SK-N-SH (cell line): ENCODE data around the gene PDIA5. TPM values are rescaled to one million over a fixed set of nuclear protein-coding genes. Genes with fewer than 3 reads are reported as not detected.

ENCODE experiments used
- CTCF ChIA-PET: fragments of 300-600, 350-600 bp; formaldehyde crosslinking; extraction: SDS; loops from one replicate; lab custom pipeline; 2021; lab: Yijun Ruan, JAX
- POLR2A ChIA-PET: fragments of 350-600 bp; sonication (Branson Sonifier 250); formaldehyde crosslinking; extraction: SDS; loops from one replicate; lab custom pipeline; 2020; ENCODE audit warnings: antibody characterized with exemption, inconsistent platforms; lab: Yijun Ruan, JAX
- DNase-seq: peaks from one replicate; pipeline ENCODE4 v3.0.0; 2012
- H2AFZ ChIP-seq: fragments of 200-600 bp; sonication (generic); 2 replicates; pipeline ENCODE4 v1.8.1; 2016; ENCODE audit warnings: antibody characterized with exemption, mild to moderate bottlenecking, low read depth
- H3F3A ChIP-seq: fragments of 200-600 bp; sonication (generic); replicated peaks from 2 replicates; pipeline ENCODE3; 2016; ENCODE audit warnings: antibody characterized with exemption, mild to moderate bottlenecking; ENCODE audit not compliant: insufficient read depth
- H3K27ac ChIP-seq, 2 experiments: fragments of 200-500 bp in 1 of 2; fragments of 200-600 bp in 1 of 2; sonication (Bioruptor generic) in 1 of 2; sonication (generic), shearing (Covaris generic) in 1 of 2; 2 replicates each; pipeline versions ENCODE4 v1.5.1 to v1.6.1; 2014 to 2016; ENCODE audit warnings: low read depth in 2 of 2, inconsistent platforms in 1 of 2, low read length in 1 of 2, mild to moderate bottlenecking in 1 of 2, mixed read lengths in 1 of 2
- H3K27me3 ChIP-seq: fragments of 200-600 bp; sonication (generic), shearing (Covaris generic); 2 replicates; pipeline ENCODE4 v1.6.1; 2016; ENCODE audit warnings: mixed run types; ENCODE audit not compliant: insufficient read depth
- H3K36me3 ChIP-seq, 2 experiments: fragments of 200-500 bp in 1 of 2; fragments of 200-600 bp in 1 of 2; sonication (Bioruptor generic) in 1 of 2; sonication (generic) in 1 of 2; replicated peaks in 1 of 2; 2 replicates each; pipeline versions ENCODE3 to v1.5.1; 2014 to 2016; ENCODE audit warnings: low read length in 1 of 2, mild to moderate bottlenecking in 1 of 2; ENCODE audit not compliant: insufficient read depth in 2 of 2, control insufficient read depth in 1 of 2
- H3K4me1 ChIP-seq, 2 experiments: fragments of 200-500 bp in 1 of 2; fragments of 200-600 bp in 1 of 2; sonication (Bioruptor generic) in 1 of 2; sonication (generic), shearing (Covaris generic) in 1 of 2; 2 replicates each; pipeline versions ENCODE4 v1.5.1 to v1.6.1; 2014 to 2016; ENCODE audit warnings: low read depth in 1 of 2, low read length in 1 of 2, mixed run types in 1 of 2; ENCODE audit not compliant: insufficient read depth in 2 of 2, control insufficient read depth in 1 of 2
- H3K4me2 ChIP-seq: fragments of 200-600 bp; sonication (generic), shearing (Covaris generic); 2 replicates; pipeline ENCODE4 v1.6.1; 2017; ENCODE audit warnings: mixed run types
- H3K4me3 ChIP-seq, 2 experiments: fragments of 200-500 bp in 1 of 2; fragments of 200-600 bp in 1 of 2; sonication (Bioruptor generic) in 1 of 2; sonication (generic), shearing (Covaris generic) in 1 of 2; 2 replicates each; pipeline versions ENCODE4 v1.5.1 to v1.8.1; 2014 to 2016; ENCODE audit warnings: low read depth in 2 of 2, inconsistent platforms in 1 of 2, low read length in 1 of 2, mild to moderate bottlenecking in 1 of 2, mixed read lengths in 1 of 2, moderate library complexity in 1 of 2
- H3K79me2 ChIP-seq: fragments of 200-600 bp; sonication (generic); 2 replicates; pipeline ENCODE4 v1.8.1; 2017; ENCODE audit warnings: mild to moderate bottlenecking; ENCODE audit not compliant: insufficient read depth
- H3K9ac ChIP-seq: fragments of 200-600 bp; sonication (generic); 2 replicates; pipeline ENCODE4 v1.6.1; 2017; ENCODE audit warnings: mixed run types
- H3K9me2 ChIP-seq: fragments of 200-600 bp; sonication (generic); 2 replicates; pipeline ENCODE4 v1.6.1; 2017; ENCODE audit warnings: mixed run types
- H3K9me3 ChIP-seq: fragments of 200-600 bp; sonication (generic); 2 replicates; pipeline ENCODE4 v1.6.1; 2017; ENCODE audit warnings: mixed run types, mild to moderate bottlenecking, moderate library complexity
- H4K20me1 ChIP-seq: fragments of 200-600 bp; sonication (generic); 2 replicates; pipeline ENCODE4 v1.6.1; 2017; ENCODE audit warnings: mild to moderate bottlenecking, mixed run types; ENCODE audit not compliant: insufficient read depth
- FOXM1 ChIP-seq: IDR thresholded peaks from 2 replicates; pipeline ENCODE4 v1.4.0; 2012; ENCODE audit warnings: low read depth, mild to moderate bottlenecking
- GABPA ChIP-seq: IDR thresholded peaks from 2 replicates; pipeline ENCODE4 v1.4.0; 2012; ENCODE audit warnings: low read depth, mild to moderate bottlenecking
- MXI1 ChIP-seq: IDR thresholded peaks from 2 replicates; pipeline ENCODE4 v1.6.1; 2012; ENCODE audit warnings: mild to moderate bottlenecking, low read depth, low read length, improper control_type of control experiment
- NFIC ChIP-seq: IDR thresholded peaks from 2 replicates; pipeline ENCODE4 v1.4.0; 2012; ENCODE audit warnings: borderline replicate concordance
- RCOR1 ChIP-seq: fragments of 150-350 bp; IDR thresholded peaks from 2 replicates; pipeline ENCODE4 v1.6.1; 2017; ENCODE audit warnings: antibody characterized with exemption, low read length
- RXRA ChIP-seq: IDR thresholded peaks from 2 replicates; pipeline ENCODE4 v1.4.0; 2012; ENCODE audit warnings: low read depth, mild to moderate bottlenecking, borderline replicate concordance
- TCF12 ChIP-seq: IDR thresholded peaks from 2 replicates; pipeline ENCODE4 v1.4.0; 2012
- TEAD4 ChIP-seq: IDR thresholded peaks from 2 replicates; pipeline ENCODE4 v1.4.0; 2012; ENCODE audit warnings: mild to moderate bottlenecking, borderline replicate concordance; ENCODE audit not compliant: insufficient read depth
- YY1 ChIP-seq: IDR thresholded peaks from 2 replicates; pipeline ENCODE4 v1.4.0; 2012; ENCODE audit warnings: low read depth, mild to moderate bottlenecking
- WGBS: methylation state at CpG from one replicate; pipeline ENCODE4 v1.1.6; 2017; ENCODE audit warnings: low lambda C conversion rate; 5-methylcytosine and 5-hydroxymethylcytosine counted together
- polyA plus RNA-seq, 3 experiments: library from polyadenylated mRNA; depleted of rRNA; stranded (reverse); fragments of >200 nt; gene quantifications; 2 replicates each; pipeline ENCODE4 v1.2.3, GENCODE V29; 2012
- TF ChIP-seq, protein P1 (sequence below): IDR thresholded peaks from 2 replicates; pipeline ENCODE4 v1.4.0; 2012; ENCODE audit warnings: low read depth
- TF ChIP-seq, protein P2 (sequence below): IDR thresholded peaks from 2 replicates; pipeline ENCODE4; 2012
- TF ChIP-seq, protein P3 (sequence below): IDR thresholded peaks from 2 replicates; pipeline ENCODE4 v1.6.1; 2012; ENCODE audit warnings: mild to moderate bottlenecking, low read depth, low read length, moderate library complexity
- TF ChIP-seq, protein P4 (sequence below): fragments of 150-350 bp; IDR thresholded peaks from 2 replicates; pipeline ENCODE4 v1.6.1; 2017; ENCODE audit warnings: antibody characterized with exemption, low read length, low read depth, borderline replicate concordance
- TF ChIP-seq, protein P5 (sequence below): fragments of 150-350 bp; IDR thresholded peaks from 2 replicates; pipeline ENCODE4 v1.6.1; 2016; ENCODE audit warnings: mild to moderate bottlenecking, low read depth, low read length

The PDIA5 gene
- polyA plus RNA-seq, 1 of the 3 experiments (the other 2 are of a cell fraction) = 28.6 TPM

DNA sequence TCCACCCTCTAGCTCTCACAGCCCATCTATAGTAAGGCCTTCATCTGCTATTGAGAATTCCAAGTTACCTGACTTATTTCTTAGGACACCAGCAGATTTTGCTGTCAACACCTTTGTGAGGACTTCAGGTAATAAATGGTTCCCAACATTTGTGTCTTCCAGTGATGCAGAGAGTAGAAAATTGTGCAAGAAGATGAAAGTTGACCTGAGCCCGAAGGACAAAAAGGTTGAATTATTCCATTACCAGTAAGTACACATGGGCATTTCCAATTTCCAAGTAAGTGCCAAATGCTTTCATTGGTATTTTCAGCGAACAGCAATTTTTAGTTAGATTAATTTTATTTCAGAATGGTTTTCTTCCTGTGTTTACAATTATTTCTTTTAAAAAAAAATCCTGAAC lies 35.4 kb downstream of the PDIA5 start:
- Histone ChIP-seq H3K9ac (no peak overlapping the region), H2AFZ (no peak overlapping the region), H3K27ac (no peak overlapping the region), H4K20me1 (peaks cover 16% of the 10 kb centered on the region; the same call in 1 of the 2 replicates), H3K4me2 (no peak overlapping the region), H3K9me3 (no peaks in the 10 kb centered on the region), H3F3A (no peaks in the 10 kb centered on the region), H3K4me1 (peaks cover 11 to 55% of the 10 kb centered on the region in 2 experiments; a peak in 2 of 4 replicates), H3K27me3 (no peaks in the 10 kb centered on the region), H3K4me3 (no peak overlapping the region), H3K9me2 (no peaks in the 10 kb centered on the region), H3K79me2 (no peaks in the 10 kb centered on the region), H3K36me3 (peaks cover 34 to 40% of the 10 kb centered on the region in 2 experiments)
- TF ChIP-seq, protein P1, sequence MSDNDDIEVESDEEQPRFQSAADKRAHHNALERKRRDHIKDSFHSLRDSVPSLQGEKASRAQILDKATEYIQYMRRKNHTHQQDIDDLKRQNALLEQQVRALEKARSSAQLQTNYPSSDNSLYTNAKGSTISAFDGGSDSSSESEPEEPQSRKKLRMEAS = no peak
- TF ChIP-seq YY1 (no peak), RXRA (no peak), NFIC (no peak), MXI1 (no peak), GABPA (no peak), RCOR1 (no peak), TCF12 (no peak), FOXM1 (no peak), TEAD4 (no peak)
- TF ChIP-seq, protein P2, sequence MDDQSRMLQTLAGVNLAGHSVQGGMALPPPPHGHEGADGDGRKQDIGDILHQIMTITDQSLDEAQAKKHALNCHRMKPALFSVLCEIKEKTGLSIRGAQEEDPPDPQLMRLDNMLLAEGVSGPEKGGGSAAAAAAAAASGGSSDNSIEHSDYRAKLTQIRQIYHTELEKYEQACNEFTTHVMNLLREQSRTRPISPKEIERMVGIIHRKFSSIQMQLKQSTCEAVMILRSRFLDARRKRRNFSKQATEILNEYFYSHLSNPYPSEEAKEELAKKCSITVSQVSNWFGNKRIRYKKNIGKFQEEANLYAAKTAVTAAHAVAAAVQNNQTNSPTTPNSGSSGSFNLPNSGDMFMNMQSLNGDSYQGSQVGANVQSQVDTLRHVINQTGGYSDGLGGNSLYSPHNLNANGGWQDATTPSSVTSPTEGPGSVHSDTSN = no peak
- TF ChIP-seq, protein P3, sequence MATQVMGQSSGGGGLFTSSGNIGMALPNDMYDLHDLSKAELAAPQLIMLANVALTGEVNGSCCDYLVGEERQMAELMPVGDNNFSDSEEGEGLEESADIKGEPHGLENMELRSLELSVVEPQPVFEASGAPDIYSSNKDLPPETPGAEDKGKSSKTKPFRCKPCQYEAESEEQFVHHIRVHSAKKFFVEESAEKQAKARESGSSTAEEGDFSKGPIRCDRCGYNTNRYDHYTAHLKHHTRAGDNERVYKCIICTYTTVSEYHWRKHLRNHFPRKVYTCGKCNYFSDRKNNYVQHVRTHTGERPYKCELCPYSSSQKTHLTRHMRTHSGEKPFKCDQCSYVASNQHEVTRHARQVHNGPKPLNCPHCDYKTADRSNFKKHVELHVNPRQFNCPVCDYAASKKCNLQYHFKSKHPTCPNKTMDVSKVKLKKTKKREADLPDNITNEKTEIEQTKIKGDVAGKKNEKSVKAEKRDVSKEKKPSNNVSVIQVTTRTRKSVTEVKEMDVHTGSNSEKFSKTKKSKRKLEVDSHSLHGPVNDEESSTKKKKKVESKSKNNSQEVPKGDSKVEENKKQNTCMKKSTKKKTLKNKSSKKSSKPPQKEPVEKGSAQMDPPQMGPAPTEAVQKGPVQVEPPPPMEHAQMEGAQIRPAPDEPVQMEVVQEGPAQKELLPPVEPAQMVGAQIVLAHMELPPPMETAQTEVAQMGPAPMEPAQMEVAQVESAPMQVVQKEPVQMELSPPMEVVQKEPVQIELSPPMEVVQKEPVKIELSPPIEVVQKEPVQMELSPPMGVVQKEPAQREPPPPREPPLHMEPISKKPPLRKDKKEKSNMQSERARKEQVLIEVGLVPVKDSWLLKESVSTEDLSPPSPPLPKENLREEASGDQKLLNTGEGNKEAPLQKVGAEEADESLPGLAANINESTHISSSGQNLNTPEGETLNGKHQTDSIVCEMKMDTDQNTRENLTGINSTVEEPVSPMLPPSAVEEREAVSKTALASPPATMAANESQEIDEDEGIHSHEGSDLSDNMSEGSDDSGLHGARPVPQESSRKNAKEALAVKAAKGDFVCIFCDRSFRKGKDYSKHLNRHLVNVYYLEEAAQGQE = no peak
- TF ChIP-seq, protein P4, sequence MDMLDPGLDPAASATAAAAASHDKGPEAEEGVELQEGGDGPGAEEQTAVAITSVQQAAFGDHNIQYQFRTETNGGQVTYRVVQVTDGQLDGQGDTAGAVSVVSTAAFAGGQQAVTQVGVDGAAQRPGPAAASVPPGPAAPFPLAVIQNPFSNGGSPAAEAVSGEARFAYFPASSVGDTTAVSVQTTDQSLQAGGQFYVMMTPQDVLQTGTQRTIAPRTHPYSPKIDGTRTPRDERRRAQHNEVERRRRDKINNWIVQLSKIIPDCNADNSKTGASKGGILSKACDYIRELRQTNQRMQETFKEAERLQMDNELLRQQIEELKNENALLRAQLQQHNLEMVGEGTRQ = no peak
- TF ChIP-seq, protein P5, sequence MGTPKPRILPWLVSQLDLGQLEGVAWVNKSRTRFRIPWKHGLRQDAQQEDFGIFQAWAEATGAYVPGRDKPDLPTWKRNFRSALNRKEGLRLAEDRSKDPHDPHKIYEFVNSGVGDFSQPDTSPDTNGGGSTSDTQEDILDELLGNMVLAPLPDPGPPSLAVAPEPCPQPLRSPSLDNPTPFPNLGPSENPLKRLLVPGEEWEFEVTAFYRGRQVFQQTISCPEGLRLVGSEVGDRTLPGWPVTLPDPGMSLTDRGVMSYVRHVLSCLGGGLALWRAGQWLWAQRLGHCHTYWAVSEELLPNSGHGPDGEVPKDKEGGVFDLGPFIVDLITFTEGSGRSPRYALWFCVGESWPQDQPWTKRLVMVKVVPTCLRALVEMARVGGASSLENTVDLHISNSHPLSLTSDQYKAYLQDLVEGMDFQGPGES = no peak
- DNase-seq = no peak
- ChIA-PET POLR2A (no interaction called here), CTCF (interaction anchor here (1.0 to 1.2 kb wide), 2 partner anchors 21 to 73 kb away, joined by 3 read pairs; no protein-coding TSS in a partner anchor)
- 98% methylated on average over 2 of the region's 2 CpGs for WGBS
